Measurements from ENCODE around the gene SH2D3A. TPM values are rescaled to one million over a fixed set of nuclear protein-coding genes. Genes with fewer than 3 reads are reported as not detected.
A peak's percentile ranks its signal among the peaks of the same experiment; 100 is the strongest.

Gene SH2D3A
- total RNA-seq, 1 experiment from 2014 or later: 0.95 TPM

DNA sequence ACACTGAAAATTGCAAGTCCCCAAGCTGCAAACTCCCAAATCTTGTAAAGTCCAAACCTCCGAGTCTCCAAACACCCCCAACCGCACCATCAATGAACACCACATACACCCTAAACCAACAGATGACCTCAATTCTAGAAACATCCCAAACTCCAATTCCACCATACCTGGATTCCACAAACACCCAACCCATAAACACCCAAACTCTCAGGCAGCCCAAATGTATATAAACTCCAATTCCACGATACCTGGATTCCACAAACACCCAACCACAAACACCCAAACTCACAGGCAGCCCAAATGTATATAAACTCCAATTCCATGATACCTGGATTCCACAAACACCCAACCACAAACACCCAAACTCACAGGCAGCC, 47.3 kb downstream of the SH2D3A start:
- H3K4me3 ChIP-seq (ENCODE audit: low read depth, low read length, poor library complexity, severe bottlenecking): no peak overlapping the region
- H3K4me1 ChIP-seq (ENCODE audit: insufficient read depth, low read length, poor library complexity, severe bottlenecking): peaks cover 4% of the 10 kb centered on the region
- no peak overlapping the region for H3K27ac ChIP-seq (ENCODE audit: low read depth, low read length, poor library complexity, severe bottlenecking)
- CTCF ChIA-PET: no interaction called here
- intact Hi-C loops (cut with micrococcal nuclease; ENCODE audit: unreplicated experiment): no loop called here
- no peaks in the 10 kb centered on the region for H3K27me3 ChIP-seq (replicated peaks; ENCODE audit: insufficient read depth, low read depth, low read length, poor library complexity)
- no peak for DNase-seq (ENCODE audit: low spot score)
- TF ChIP-seq EZH2 (IDR thresholded peaks at IDR 0.05; ENCODE audit: borderline replicate concordance, low read depth, low read length, poor library complexity, severe bottlenecking): no peak
- TF ChIP-seq, protein P1, sequence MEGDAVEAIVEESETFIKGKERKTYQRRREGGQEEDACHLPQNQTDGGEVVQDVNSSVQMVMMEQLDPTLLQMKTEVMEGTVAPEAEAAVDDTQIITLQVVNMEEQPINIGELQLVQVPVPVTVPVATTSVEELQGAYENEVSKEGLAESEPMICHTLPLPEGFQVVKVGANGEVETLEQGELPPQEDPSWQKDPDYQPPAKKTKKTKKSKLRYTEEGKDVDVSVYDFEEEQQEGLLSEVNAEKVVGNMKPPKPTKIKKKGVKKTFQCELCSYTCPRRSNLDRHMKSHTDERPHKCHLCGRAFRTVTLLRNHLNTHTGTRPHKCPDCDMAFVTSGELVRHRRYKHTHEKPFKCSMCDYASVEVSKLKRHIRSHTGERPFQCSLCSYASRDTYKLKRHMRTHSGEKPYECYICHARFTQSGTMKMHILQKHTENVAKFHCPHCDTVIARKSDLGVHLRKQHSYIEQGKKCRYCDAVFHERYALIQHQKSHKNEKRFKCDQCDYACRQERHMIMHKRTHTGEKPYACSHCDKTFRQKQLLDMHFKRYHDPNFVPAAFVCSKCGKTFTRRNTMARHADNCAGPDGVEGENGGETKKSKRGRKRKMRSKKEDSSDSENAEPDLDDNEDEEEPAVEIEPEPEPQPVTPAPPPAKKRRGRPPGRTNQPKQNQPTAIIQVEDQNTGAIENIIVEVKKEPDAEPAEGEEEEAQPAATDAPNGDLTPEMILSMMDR (conservative IDR thresholded peaks at IDR 0.05; ENCODE audit: low read depth, low read length): no peak
- no peaks in the 10 kb centered on the region for H3K9me3 ChIP-seq (ENCODE audit: low read depth, low read length, poor library complexity, severe bottlenecking)
- POLR2A ChIA-PET (ENCODE audit: low non-redundant PET): no interaction called here
- H3K36me3 ChIP-seq (ENCODE audit: insufficient read depth, low read length, poor library complexity, severe bottlenecking): no peaks in the 10 kb centered on the region
- BruUV-seq (replicated peaks): no TSS peak

DNA sequence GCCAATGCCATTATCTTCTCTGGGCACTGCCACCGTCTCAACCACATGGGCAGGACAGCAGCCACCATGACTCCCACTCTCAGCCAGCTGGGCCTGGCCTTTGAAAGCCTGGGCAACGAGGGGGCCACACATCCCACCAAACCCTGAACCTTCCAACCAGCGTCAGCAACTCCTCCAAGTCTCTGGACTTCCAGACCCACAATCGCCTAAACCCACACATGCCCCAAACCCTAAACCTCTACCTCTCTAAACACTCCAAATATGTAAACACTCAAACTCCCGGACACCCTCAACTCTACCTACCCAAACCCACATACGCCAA, 47.7 kb downstream of the SH2D3A start:
- POLR2A ChIA-PET (ENCODE audit: low non-redundant PET): no interaction called here

DNA sequence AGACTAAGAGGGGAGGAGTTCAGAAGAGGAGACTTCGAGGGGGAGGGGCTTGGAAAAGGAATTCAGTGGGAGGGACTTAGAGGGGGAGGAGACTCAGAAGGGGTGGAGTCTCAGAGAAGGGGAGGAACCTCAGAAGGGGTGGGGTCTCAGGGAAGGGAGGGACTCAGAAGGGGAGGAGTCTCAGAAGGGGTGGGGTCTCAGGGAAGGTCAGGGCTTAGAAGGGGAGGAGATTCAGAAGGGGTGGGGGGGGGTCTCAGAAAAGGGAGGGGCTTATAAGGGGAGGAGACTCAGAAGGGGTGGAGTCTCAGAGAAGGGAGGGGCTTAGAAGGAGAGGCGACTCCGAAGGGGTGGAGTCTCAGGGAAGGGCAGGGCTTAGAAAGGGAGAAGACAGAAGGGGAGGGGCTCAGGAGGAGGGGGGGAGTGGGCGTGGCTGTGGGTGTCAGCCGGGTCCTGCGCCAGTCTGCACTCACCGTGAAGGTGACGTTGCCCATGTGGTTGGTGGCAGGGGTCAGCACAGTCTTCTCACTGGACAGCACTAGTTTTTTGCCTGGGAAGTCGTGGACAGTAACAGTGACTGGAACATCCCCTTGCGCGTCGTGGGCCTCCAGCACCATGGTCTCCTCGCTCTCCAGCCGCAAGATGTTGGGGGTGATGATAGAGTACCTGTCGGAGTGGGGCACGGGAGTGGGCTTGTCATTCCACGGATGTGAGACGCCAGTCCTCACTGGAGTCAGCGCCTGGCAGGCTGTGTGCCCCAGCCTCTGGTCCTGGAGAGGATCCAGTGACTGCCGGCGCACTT, 48.3 kb downstream of the SH2D3A start:
- Histone ChIP-seq H3K9me3 (ENCODE audit: low read depth, low read length, poor library complexity, severe bottlenecking) (no peaks in the 10 kb centered on the region), H3K36me3 (ENCODE audit: insufficient read depth, low read length, poor library complexity, severe bottlenecking) (no peaks in the 10 kb centered on the region), H3K27ac (ENCODE audit: low read depth, low read length, poor library complexity, severe bottlenecking) (no peak overlapping the region), H3K27me3 (replicated peaks; ENCODE audit: insufficient read depth, low read depth, low read length, poor library complexity) (no peaks in the 10 kb centered on the region), H3K4me1 (ENCODE audit: insufficient read depth, low read length, poor library complexity, severe bottlenecking) (peaks cover 4% of the 10 kb centered on the region), H3K4me3 (ENCODE audit: low read depth, low read length, poor library complexity, severe bottlenecking) (no peak overlapping the region)
- no TSS peak for BruUV-seq (replicated peaks)
- ChIA-PET CTCF (interaction anchor here (0.6 to 0.7 kb wide), 2 partner anchors 14 to 141 kb away, joined by 3 read pairs; no protein-coding TSS in a partner anchor), POLR2A (ENCODE audit: low non-redundant PET) (no interaction called here)
- no peak for TF ChIP-seq EZH2 (IDR thresholded peaks at IDR 0.05; ENCODE audit: borderline replicate concordance, low read depth, low read length, poor library complexity, severe bottlenecking)
- TF ChIP-seq, protein P1 (conservative IDR thresholded peaks at IDR 0.05; ENCODE audit: low read depth, low read length): no peak
- intact Hi-C loops (cut with micrococcal nuclease; ENCODE audit: unreplicated experiment): no loop called here
- DNase-seq (ENCODE audit: low spot score): peak; percentile 58

More for the DNA sequence above, 47.7 kb downstream of the SH2D3A start:
- CTCF ChIA-PET: interaction anchor here (0.6 kb wide), 1 partner anchor 142 kb away, joined by 3 read pairs; no protein-coding TSS in a partner anchor
- no peak for TF ChIP-seq EZH2 (IDR thresholded peaks at IDR 0.05; ENCODE audit: borderline replicate concordance, low read depth, low read length, poor library complexity, severe bottlenecking)
- TF ChIP-seq, protein P1 (conservative IDR thresholded peaks at IDR 0.05; ENCODE audit: low read depth, low read length): no peak
- Histone ChIP-seq H3K9me3 (ENCODE audit: low read depth, low read length, poor library complexity, severe bottlenecking) (no peaks in the 10 kb centered on the region), H3K4me1 (ENCODE audit: insufficient read depth, low read length, poor library complexity, severe bottlenecking) (peaks cover 4% of the 10 kb centered on the region), H3K36me3 (ENCODE audit: insufficient read depth, low read length, poor library complexity, severe bottlenecking) (no peaks in the 10 kb centered on the region), H3K27me3 (replicated peaks; ENCODE audit: insufficient read depth, low read depth, low read length, poor library complexity) (no peaks in the 10 kb centered on the region), H3K4me3 (ENCODE audit: low read depth, low read length, poor library complexity, severe bottlenecking) (no peak overlapping the region), H3K27ac (ENCODE audit: low read depth, low read length, poor library complexity, severe bottlenecking) (no peak overlapping the region)
- no peak for DNase-seq (ENCODE audit: low spot score)
- intact Hi-C loops (cut with micrococcal nuclease; ENCODE audit: unreplicated experiment): no loop called here
- no TSS peak for BruUV-seq (replicated peaks)

Data from A673 (cell line).